ENCODE measurements around the gene CNOT2. TPM values are rescaled to one million over a fixed set of nuclear protein-coding genes. Genes with fewer than 3 reads are reported as not detected.

Gene CNOT2
- total RNA-seq, 1 donor: 153 TPM

- Histone ChIP-seq H3K4me3 (ENCODE audit: insufficient read depth, low read length) (no peak overlapping the region), H4K20me1 (ENCODE audit: insufficient read depth, low read length) (no peaks in the 10 kb centered on the region), H3K27me3 (ENCODE audit: insufficient read depth, low read length) (no peaks in the 10 kb centered on the region), H3K36me3 (ENCODE audit: insufficient read depth, low read length) (peaks cover 9% of the 10 kb centered on the region), H3K9me3 (ENCODE audit: low read depth, low read length) (no peaks in the 10 kb centered on the region), H3K4me1 (ENCODE audit: insufficient read depth, low read length) (no peaks in the 10 kb centered on the region), H3K79me2 (ENCODE audit: insufficient read depth, low read length) (no peaks in the 10 kb centered on the region), H3K27ac (ENCODE audit: low read depth, low read length) (no peak overlapping the region), H3K4me2 (ENCODE audit: insufficient read depth, low read length) (no peak overlapping the region), H2AFZ (ENCODE audit: low read length) (no peak overlapping the region)
- no peak for TF ChIP-seq CTCF (IDR thresholded peaks at IDR 0.05; ENCODE audit: extremely low read depth, low read depth, low read length)
- DNase-seq (ENCODE audit: insufficient read length, low spot score, missing footprints): no peak
Measured at GRCh38 chr12:70354787-70355186, 111.6 kb downstream of the CNOT2 start.

- H3K36me3 ChIP-seq (ENCODE audit: insufficient read depth, low read length): peaks cover 9% of the 10 kb centered on the region
- TF ChIP-seq CTCF (IDR thresholded peaks at IDR 0.05; ENCODE audit: extremely low read depth, low read depth, low read length): no peak
- H3K4me3 ChIP-seq (ENCODE audit: insufficient read depth, low read length): no peak overlapping the region
- DNase-seq (ENCODE audit: insufficient read length, low spot score, missing footprints): no peak
- no peaks in the 10 kb centered on the region for H3K9me3 ChIP-seq (ENCODE audit: low read depth, low read length)
- H3K27me3 ChIP-seq (ENCODE audit: insufficient read depth, low read length): no peaks in the 10 kb centered on the region
- H3K27ac ChIP-seq (ENCODE audit: low read depth, low read length): no peak overlapping the region
- no peak overlapping the region for H3K4me2 ChIP-seq (ENCODE audit: insufficient read depth, low read length)
- H3K79me2 ChIP-seq (ENCODE audit: insufficient read depth, low read length): no peaks in the 10 kb centered on the region
- no peaks in the 10 kb centered on the region for H3K4me1 ChIP-seq (ENCODE audit: insufficient read depth, low read length)
- H2AFZ ChIP-seq (ENCODE audit: low read length): no peak overlapping the region
- H4K20me1 ChIP-seq (ENCODE audit: insufficient read depth, low read length): no peaks in the 10 kb centered on the region
Measured at GRCh38 chr12:70355972-70356371, 112.7 kb downstream of the CNOT2 start.

- peaks cover 2% of the 10 kb centered on the region for H3K36me3 ChIP-seq (ENCODE audit: insufficient read depth, low read length)
- DNase-seq (ENCODE audit: insufficient read length, low spot score, missing footprints): no peak
- H3K9me3 ChIP-seq (ENCODE audit: low read depth, low read length): no peaks in the 10 kb centered on the region
- H3K27me3 ChIP-seq (ENCODE audit: insufficient read depth, low read length): peaks cover 14% of the 10 kb centered on the region
- H3K4me2 ChIP-seq (ENCODE audit: insufficient read depth, low read length): no peak overlapping the region
- no peak overlapping the region for H3K4me3 ChIP-seq (ENCODE audit: insufficient read depth, low read length)
- no peaks in the 10 kb centered on the region for H3K79me2 ChIP-seq (ENCODE audit: insufficient read depth, low read length)
- TF ChIP-seq CTCF (IDR thresholded peaks at IDR 0.05; ENCODE audit: extremely low read depth, low read depth, low read length): no peak
- no peak overlapping the region for H2AFZ ChIP-seq (ENCODE audit: low read length)
- H4K20me1 ChIP-seq (ENCODE audit: insufficient read depth, low read length): no peaks in the 10 kb centered on the region
- no peak overlapping the region for H3K27ac ChIP-seq (ENCODE audit: low read depth, low read length)
- no peaks in the 10 kb centered on the region for H3K4me1 ChIP-seq (ENCODE audit: insufficient read depth, low read length)
Measured at GRCh38 chr12:70359458-70360197, 116.4 kb downstream of the CNOT2 start.

GRCh38 chr12:70360218-70360617 is 117.0 kb downstream of the CNOT2 start:
- H2AFZ ChIP-seq (ENCODE audit: low read length): no peak overlapping the region
- no peaks in the 10 kb centered on the region for H3K79me2 ChIP-seq (ENCODE audit: insufficient read depth, low read length)
- no peaks in the 10 kb centered on the region for H3K9me3 ChIP-seq (ENCODE audit: low read depth, low read length)
- no peaks in the 10 kb centered on the region for H4K20me1 ChIP-seq (ENCODE audit: insufficient read depth, low read length)
- no peak overlapping the region for H3K4me2 ChIP-seq (ENCODE audit: insufficient read depth, low read length)
- H3K4me1 ChIP-seq (ENCODE audit: insufficient read depth, low read length): peaks cover 3% of the 10 kb centered on the region
- H3K36me3 ChIP-seq (ENCODE audit: insufficient read depth, low read length): no peaks in the 10 kb centered on the region
- TF ChIP-seq CTCF (IDR thresholded peaks at IDR 0.05; ENCODE audit: extremely low read depth, low read depth, low read length): no peak
- H3K27me3 ChIP-seq (ENCODE audit: insufficient read depth, low read length): peaks cover 20% of the 10 kb centered on the region
- no peak overlapping the region for H3K27ac ChIP-seq (ENCODE audit: low read depth, low read length)
- no peak for DNase-seq (ENCODE audit: insufficient read length, low spot score, missing footprints)
- no peak overlapping the region for H3K4me3 ChIP-seq (ENCODE audit: insufficient read depth, low read length)

Data from osteoblast (primary cell).